NCI-H2081 treated with DMSO at 0.1 percent for 48 hours (cell line): ENCODE measurements around the gene HRAS.

Experiments
- DNase-seq: peaks from one replicate; lab custom pipeline; 2025; lab: John Stamatoyannopoulos, UW

The HRAS gene

DNA sequence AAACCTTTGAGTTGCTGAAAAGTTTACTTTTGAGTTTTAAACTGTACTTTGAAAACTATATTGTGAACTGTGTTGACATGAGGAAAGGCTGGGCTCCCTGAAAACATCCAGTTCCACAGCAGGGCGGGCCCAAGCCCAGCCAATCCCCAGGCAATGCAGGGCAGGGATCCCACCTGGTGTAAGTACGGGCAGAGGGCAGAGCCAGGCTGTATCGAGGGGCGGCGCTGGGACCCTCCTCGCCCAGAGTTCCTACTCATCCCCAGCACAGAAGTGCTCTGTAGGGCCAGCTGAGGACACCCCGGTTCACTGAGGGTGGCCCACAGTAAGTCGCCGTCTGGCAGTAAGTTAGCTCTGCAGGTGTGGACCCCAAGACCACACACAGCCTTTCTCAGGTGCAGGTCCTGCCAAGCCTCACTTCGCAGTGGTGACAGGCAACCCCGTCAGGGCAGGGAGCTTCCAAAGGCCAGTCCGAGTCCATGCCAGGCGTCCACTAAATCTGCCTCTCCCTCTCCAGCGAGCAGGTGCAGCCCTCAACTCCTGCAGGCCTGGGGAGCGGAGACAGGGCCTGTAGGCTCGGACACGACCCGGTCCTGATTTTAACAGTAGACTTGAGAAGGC is 31.7 kb upstream of the HRAS start:
- DNase-seq, result no peak

GRCh38 chr11:565921-566509 is 30.6 kb upstream of the HRAS start:
- no peak for DNase-seq

DNA sequence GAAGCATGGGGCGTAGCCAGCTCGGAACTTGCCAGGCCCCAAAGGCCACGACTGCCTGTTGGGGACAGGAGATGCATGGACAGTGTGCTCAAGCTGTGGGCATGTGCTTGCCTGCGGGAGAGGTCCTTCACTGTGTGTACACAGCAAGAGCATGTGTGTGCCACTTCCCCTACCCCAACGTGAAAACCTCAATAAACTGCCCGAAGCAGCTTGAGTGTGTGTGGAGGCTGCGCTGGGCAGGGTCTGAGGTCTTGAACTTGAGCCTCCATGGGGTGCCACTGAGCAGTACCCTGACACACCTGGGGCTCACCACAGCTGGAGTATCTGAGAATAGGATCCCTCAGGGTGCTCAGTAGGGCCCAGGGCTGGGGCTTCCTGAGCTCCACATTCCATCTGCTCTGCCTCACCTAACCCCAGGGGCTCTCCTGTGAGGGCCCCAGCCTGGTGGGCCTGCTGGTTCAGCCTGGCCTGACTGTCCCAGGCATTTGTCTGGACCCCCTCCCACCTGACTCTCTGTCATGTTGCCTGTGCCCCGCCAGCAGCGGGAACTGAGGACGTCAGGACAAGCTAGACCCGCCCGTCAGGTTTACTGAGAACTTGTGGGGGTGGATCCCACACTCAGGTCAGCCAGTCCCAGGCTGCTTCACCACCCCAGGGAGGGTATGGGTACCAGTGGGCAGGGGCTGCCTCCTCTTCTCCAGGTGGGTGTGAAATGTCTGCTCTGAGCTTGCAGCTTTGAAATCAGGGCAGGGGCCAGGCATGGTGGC is 28.6 kb upstream of the HRAS start:
- DNase-seq, result no peak

DNA sequence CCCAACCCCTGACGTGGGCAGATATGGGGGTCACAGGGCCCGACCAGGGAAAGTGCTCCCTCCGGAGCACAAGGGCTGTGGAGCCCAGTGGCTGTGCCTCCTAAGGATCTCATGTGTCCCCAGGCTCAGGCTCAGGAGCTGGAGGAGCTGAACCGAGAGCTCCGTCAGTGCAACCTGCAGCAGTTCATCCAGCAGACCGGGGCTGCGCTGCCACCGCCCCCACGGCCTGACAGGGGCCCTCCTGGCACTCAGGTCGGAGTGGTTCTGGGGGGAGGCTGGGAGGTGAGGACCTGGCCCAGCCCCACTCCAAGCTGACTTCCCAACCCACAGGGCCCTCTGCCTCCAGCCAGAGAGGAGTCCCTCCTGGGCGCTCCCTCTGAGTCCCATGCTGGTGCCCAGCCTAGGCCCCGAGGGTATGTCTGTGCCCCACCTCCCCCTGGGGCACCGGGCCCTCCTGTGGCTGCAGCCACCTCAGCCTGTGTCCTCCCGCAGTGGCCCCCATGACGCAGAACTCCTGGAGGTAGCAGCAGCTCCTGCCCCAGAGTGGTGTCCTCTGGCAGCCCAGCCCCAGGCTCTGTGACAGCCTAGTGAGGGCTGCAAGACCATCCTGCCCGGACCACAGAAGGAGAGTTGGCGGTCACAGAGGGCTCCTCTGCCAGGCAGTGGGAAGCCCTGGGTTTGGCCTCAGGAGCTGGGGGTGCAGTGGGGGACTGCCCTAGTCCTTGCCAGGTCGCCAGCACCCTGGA is 27.9 kb upstream of the HRAS start:
- no peak for DNase-seq

- DNase-seq, result no peak
Observed at GRCh38 chr11:562046-562645, 26.8 kb upstream of the HRAS start.

DNA sequence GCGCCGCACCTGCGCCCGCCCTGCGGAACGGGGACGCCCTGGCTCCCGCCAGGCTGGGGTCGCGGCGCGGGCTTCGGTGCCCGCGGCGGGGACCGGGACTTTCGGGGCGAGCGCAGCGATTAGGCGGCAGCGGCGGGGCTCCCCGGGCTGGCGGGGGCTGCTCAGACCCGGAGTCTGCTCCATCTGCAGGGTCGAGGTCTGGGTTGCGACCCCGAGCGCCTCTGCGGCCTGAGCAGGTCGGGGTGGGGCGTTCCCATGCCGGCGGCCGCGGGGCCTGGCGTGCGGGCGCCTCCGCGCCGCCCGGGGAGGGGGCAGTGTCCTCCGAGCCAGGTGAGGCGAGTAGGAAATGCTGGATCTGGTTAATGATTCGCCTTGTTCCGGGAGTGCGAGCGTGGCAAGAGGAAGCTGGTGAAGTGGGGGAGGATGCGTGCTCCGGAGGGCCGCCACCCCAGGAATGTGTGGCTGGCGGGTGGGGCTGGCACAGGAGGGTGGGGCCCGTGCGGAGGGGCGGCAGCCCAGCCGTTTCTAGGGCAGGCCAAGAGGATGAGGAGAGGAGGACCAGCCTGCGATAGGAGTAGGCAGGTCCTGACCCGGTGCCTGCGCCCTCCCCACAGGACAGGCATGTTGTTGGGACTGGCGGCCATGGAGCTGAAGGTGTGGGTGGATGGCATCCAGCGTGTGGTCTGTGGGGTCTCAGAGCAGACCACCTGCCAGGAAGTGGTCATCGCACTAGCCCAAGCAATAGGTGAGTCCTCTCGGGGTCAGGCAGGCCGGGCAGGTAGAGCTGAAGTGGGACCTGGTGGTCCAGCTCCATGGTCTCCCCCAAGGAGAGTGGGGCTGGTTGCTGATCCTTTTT is 26.0 kb upstream of the HRAS start:
- no peak for DNase-seq

- DNase-seq, result peak; percentile 15
Observed at GRCh38 chr11:560305-561147, 25.1 kb upstream of the HRAS start, which contains the start of the genes LMNTD2 and RASSF7. LMNTD2 (minus strand) TSS chr11:560738; CDS start chr11:560716, 22 bp downstream. RASSF7 (plus strand) TSS chr11:560970; CDS start chr11:561769, 799 bp downstream.

DNA sequence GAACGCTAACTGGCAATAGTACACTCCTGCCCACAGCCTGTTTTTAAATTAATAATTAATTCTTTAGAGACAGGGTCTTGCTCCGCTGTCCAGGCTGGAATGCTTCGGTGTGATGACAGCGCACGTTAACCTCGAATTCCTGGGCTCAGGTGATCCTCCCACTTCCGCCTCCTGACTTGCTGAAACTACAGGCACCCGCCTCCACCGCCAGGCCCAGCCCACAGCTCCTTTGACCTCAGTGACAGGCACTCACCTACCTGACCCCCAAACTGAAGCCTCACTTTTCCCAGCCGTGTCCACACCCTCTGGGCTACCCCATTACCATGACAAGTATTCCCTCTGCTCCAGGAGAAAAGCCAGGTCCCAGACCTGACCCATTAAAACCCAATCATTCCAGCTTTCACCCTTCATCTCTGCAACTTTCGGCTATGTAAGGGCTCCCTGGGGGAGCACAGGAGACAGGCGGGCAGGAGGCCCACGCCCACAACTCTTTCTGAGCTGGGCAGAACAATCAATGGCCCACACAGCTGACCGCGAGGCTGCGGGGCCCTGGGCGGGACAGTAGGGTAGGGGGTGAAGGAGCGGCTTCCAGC is 24.4 kb upstream of the HRAS start:
- no peak for DNase-seq

GRCh38 chr11:559020-559620 is 23.7 kb upstream of the HRAS start:
- no peak for DNase-seq

DNA sequence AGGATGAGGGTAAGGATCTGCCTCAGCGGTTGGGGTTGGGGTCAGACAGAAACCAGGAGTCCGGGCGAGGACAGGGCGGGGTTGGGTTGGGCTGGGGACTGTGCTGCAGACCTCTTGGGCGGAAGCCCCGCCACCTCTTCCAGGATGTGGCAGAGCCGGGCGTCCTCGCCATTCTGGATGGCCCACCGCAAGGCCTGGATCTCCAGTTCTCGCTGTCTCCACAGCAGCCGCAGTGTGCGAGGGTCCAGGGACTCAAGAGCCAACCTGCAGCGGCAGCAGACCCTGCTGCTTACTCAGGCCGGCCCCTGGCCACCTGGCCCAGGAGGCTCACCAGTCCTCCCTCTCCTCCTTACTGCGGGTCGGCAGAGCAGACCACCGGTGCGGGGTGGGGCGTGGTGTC is 23.1 kb upstream of the HRAS start:
- no peak for DNase-seq

DNA sequence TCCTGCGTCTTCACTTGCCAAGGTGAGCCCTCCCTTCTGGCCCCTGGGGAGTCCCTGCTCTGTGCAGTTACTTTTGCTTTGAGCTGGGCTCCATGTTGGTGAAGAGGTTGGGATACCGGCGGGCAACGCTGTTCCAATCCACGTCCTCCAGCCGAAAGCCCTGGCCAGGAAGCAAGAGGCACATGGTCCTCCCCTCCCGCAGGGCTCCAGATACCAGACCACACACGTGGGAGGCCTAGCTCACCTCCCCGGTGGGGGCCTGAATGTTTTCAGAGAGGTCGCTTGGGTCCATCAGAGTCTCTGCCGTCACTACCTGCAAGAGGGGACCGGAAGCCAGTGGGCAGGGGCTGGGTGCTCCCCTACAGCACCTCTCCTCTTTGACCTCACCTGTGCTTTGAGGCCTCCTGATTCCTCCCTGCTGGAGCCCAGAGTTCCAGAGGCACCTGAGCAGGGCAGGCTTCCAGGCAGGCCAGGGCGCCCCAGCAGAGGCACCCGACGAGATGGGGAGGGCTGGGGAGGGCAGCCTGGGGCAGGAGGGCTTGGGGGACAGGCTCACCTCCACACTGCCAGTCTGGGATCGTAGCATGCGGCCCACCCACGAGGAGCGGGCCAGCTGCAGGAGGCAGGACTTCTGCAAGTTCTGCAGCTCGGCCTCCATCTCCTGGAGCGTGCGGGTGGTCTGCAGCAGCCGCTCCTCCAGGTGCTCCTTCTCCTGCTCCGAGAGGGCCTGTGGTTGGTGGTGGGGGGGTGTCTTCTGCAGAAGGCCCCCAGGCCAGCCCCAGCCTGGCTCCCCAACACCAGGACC is 22.2 kb upstream of the HRAS start:
- no peak for DNase-seq

- no peak for DNase-seq
Observed at GRCh38 chr11:556662-557256, 21.4 kb upstream of the HRAS start.

DNA sequence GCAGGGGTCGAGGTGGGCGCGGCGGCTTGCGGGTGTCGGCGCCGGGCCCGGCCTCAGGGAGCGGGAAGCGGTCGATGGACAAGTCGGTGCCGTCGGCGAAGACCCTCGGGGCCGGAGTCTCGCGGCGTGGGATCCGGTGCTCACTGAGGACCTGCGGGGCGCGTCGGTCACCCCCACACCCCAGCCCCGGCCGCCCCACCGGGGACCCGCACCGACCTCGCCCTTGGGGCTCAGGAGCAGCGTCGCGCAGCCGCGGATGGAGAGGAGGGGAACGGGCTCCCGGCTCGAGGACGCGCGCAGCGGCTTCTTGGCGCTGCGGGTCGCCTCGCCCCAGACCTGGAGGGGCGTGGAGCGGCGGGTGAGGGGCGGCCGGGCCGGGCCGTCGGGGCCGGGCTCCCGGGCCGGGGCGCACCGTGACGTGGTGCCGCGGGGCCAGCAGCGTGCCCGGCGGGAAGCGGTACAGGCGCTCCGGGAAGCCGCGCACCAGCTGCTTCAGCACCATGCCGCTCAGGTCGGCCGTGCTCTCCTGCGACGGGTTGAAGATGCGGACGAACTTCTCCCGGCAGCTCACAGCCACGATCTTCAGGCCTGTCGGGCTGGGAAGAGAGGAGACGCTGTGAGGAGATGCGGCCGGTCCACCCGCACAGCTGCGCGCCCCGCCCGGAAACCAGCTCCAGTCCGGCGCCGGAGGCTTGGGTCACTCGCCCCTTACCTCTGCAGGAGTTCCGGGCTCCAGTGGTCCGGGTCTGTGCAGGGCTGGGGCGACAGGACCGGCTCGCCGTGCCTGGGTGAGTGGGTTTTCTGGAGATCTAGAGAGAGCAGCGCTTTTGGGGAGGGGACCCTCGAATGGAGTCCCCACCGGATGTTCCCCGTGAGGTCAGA is 20.6 kb upstream of the HRAS start:
- no peak for DNase-seq

GRCh38 chr11:555227-555779 is 19.9 kb upstream of the HRAS start:
- no peak for DNase-seq

- DNase-seq, result peak; percentile 36
Observed at GRCh38 chr11:554428-555226, 19.3 kb upstream of the HRAS start.

DNA sequence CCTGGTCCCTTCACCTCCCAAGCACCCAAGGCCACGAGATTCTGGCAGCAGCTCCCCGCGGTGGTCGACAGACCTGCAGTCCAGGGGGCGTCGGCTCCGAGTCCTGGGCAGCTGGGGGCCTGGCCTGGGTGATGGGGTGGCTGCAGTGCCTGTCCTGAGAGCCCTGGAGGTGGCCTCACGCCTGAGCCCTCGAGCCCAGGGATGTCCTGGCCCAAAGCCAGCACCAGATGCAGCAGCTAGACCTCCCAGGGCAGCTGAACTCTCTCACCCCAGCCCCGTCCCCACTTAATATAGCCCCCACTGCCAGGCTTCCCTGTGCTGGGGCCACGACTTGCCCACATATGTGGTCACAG is 18.6 kb upstream of the HRAS start:
- no peak for DNase-seq
